ENCODE data around the gene USP24. TPM values are rescaled to one million over a fixed set of nuclear protein-coding genes. Genes with fewer than 3 reads are reported as not detected.
A peak's percentile ranks its signal among the peaks of the same experiment; 100 is the strongest.

The USP24 gene
- total and polyA plus RNA-seq, 2 donors (not counting 3 experiments of a cell fraction or from before 2014, with no cell fraction given): 8.2 to 30.0 TPM

GRCh38 chr1:55051621-55052020 lies 163.5 kb downstream of the USP24 start:
- dilution Hi-C loops (cut with MboI; ENCODE audit: extremely low pct_ligation_motif_present, low sequenced_read_pairs): no loop called here
- Histone ChIP-seq H3K9me1 (replicated peaks; ENCODE audit: control insufficient read depth, extremely low read depth, insufficient read depth, low read length) (no peaks in the 10 kb centered on the region), H2AFZ (ENCODE audit: low read depth, low read length) (no peak overlapping the region), H3K79me2 (ENCODE audit: control insufficient read depth, insufficient read depth, low read length) (no peaks in the 10 kb centered on the region), H3K4me3 (replicated peaks in 1 of 3; ENCODE audit: insufficient read depth in 1 of 3, low read depth in 1 of 3, low read length in 3 of 3) (no peak overlapping the region), H3K36me3 (ENCODE audit: control insufficient read depth in 2 of 2, extremely low read depth in 1 of 2, insufficient read depth in 2 of 2, low read length in 2 of 2) (no peaks in the 10 kb centered on the region), H3K27ac (ENCODE audit: insufficient read depth, low read depth, low read length) (no peak overlapping the region), H3K27me3 (ENCODE audit: control insufficient read depth in 2 of 2, insufficient read depth in 2 of 2, low read length in 2 of 2) (peaks cover 1 to 2% of the 10 kb centered on the region in 2 experiments), H3K4me1 (ENCODE audit: control insufficient read depth, extremely low read depth, insufficient read depth, low read length) (no peaks in the 10 kb centered on the region), H3K9me3 (replicated peaks; ENCODE audit: control insufficient read depth, insufficient read depth, low read length) (no peaks in the 10 kb centered on the region), H3K9ac (replicated peaks; ENCODE audit: extremely low read depth, insufficient read depth, low read length) (no peak overlapping the region), H3K4me2 (ENCODE audit: insufficient read depth, low read length) (no peak overlapping the region), H4K20me1 (replicated peaks; ENCODE audit: control insufficient read depth, extremely low read depth, insufficient read depth, low read length) (no peaks in the 10 kb centered on the region)
- TF ChIP-seq, protein P1, sequence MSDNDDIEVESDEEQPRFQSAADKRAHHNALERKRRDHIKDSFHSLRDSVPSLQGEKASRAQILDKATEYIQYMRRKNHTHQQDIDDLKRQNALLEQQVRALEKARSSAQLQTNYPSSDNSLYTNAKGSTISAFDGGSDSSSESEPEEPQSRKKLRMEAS (IDR thresholded peaks at IDR 0.05; ENCODE audit: insufficient read depth, insufficient read length): no peak
- TF ChIP-seq MYC (IDR thresholded peaks at IDR 0.05; ENCODE audit: low read depth, low read length) (no peak), POLR2AphosphoS5 (IDR thresholded peaks at IDR 0.05; ENCODE audit: insufficient read depth, low read depth, low read length) (no peak), GATA2 (IDR thresholded peaks at IDR 0.05; ENCODE audit: insufficient read depth, insufficient read length, low read depth, low read length) (no peak), EZH2 (IDR thresholded peaks at IDR 0.05; ENCODE audit: borderline replicate concordance, low read depth, low read length, severe bottlenecking) (no peak), JUN (IDR thresholded peaks at IDR 0.05; ENCODE audit: borderline replicate concordance, insufficient read depth, insufficient read length, low read depth) (no peak), FOS (IDR thresholded peaks at IDR 0.05; ENCODE audit: borderline replicate concordance, insufficient read depth, low read length) (no peak), POLR2A (IDR thresholded peaks at IDR 0.05; ENCODE audit: low read depth, low read length) (no peak), CTCF (IDR thresholded peaks at IDR 0.05; ENCODE audit: extremely low read depth in 1 of 2, insufficient read depth in 1 of 2, low read depth in 1 of 2, low read length in 2 of 2) (no peak)
- no peak for FAIRE-seq
- intact Hi-C loops (cut with micrococcal nuclease): no loop called here
- ChIA-PET CTCF (no interaction called here), POLR2A (no interaction called here)
- DNase-seq (ENCODE audit: low read depth, low spot score): peak; percentile 9
- BruUV-seq (replicated peaks): no TSS peak

Data from endothelial cell of umbilical vein (primary cell).